WERI-Rb-1 (cell line): ENCODE data around the gene PLPPR3.
A peak's percentile ranks its signal among the peaks of the same experiment; 100 is the strongest.

Source experiments
- DNase-seq: peaks from one replicate; pipeline ENCODE4 v3.0.0-alpha.2; 2020
- H3K27ac ChIP-seq: fragments of 250-450 bp; sonication (Bioruptor Pico); 2 replicates; pipeline ENCODE4 v1.5.1; 2020; ENCODE audit warnings: mild to moderate bottlenecking, moderate library complexity
- H3K27me3 ChIP-seq: fragments of 250-450 bp; sonication (Bioruptor Pico); 2 replicates; pipeline ENCODE4 v1.5.1; 2021; ENCODE audit warnings: mild to moderate bottlenecking, low read depth, moderate library complexity; ENCODE audit not compliant: insufficient read depth, severe bottlenecking
- H3K36me3 ChIP-seq: fragments of 250-450 bp; sonication (Bioruptor Pico); 2 replicates; pipeline ENCODE4 v1.5.1; 2020; ENCODE audit warnings: mild to moderate bottlenecking, moderate library complexity
- H3K4me3 ChIP-seq: 2 replicates; pipeline ENCODE4 v1.5.1; 2011; ENCODE audit warnings: low read depth, mild to moderate bottlenecking, control low read depth, low read length
- H3K9me3 ChIP-seq: fragments of 250-450 bp; sonication (Bioruptor Pico); 2 replicates; pipeline ENCODE4 v1.5.1; 2021; ENCODE audit warnings: mild to moderate bottlenecking, moderate library complexity; ENCODE audit not compliant: severe bottlenecking
- TF ChIP-seq, protein P1 (sequence below): IDR thresholded peaks from 2 replicates; pipeline ENCODE4 v1.5.1; 2011; ENCODE audit warnings: low read depth, mild to moderate bottlenecking, control low read depth, inconsistent platforms, low read length

The PLPPR3 gene

DNA sequence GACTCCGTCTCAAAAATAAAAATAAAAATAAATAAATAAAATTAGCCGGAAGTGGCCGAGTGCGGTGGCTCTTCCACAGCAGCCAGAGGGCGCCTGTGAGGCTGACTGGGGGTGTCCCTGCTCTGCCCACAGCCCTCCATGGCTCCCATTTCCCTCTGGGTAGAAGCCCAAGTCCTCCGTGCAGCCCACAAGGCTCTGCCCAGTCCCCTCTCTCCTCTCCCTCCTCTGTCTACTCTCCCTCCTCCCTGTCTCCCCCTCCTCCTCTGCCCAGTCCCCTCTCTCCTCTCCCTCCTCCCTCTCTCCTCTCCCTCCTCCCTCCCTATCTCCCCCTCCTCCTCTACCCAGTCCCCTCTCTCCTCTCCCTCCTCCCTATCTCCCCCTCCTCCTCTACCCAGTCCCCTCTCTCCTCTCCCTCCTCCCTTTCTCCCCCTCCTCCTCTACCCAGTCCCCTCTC is 50.4 kb downstream of the PLPPR3 start:
- H3K27me3 ChIP-seq = no peaks in the 10 kb centered on the region
- H3K36me3 ChIP-seq = no peaks in the 10 kb centered on the region
- H3K27ac ChIP-seq = no peak overlapping the region
- no peaks in the 10 kb centered on the region for H3K9me3 ChIP-seq
- no peak overlapping the region for H3K4me3 ChIP-seq
- TF ChIP-seq, protein P1, sequence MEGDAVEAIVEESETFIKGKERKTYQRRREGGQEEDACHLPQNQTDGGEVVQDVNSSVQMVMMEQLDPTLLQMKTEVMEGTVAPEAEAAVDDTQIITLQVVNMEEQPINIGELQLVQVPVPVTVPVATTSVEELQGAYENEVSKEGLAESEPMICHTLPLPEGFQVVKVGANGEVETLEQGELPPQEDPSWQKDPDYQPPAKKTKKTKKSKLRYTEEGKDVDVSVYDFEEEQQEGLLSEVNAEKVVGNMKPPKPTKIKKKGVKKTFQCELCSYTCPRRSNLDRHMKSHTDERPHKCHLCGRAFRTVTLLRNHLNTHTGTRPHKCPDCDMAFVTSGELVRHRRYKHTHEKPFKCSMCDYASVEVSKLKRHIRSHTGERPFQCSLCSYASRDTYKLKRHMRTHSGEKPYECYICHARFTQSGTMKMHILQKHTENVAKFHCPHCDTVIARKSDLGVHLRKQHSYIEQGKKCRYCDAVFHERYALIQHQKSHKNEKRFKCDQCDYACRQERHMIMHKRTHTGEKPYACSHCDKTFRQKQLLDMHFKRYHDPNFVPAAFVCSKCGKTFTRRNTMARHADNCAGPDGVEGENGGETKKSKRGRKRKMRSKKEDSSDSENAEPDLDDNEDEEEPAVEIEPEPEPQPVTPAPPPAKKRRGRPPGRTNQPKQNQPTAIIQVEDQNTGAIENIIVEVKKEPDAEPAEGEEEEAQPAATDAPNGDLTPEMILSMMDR = peak; percentile 82
- peak; percentile 74 for DNase-seq

DNA sequence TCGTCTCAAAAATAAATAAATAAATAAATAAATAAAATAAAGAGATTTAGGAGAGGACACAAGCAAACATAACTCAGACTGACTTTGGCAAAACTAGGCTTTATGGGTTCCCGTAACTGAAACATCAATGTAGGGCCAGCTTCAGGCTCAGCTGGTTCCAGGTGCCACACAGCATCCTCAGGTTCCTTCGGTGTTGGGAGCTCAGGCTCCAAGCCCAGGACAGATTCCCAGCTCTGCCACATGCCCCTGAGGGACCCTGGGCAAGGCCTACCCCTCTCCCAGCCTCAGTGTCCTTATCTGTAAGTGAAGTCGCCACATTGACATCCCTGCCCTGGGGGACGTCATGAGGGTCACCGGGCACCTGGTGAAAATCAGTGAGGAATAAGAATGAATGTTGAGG is 52.1 kb downstream of the PLPPR3 start:
- no peak overlapping the region for H3K27ac ChIP-seq
- H3K4me3 ChIP-seq = no peak overlapping the region
- no peaks in the 10 kb centered on the region for H3K36me3 ChIP-seq
- no peak for DNase-seq
- no peaks in the 10 kb centered on the region for H3K27me3 ChIP-seq
- TF ChIP-seq, protein P1 = no peak
- H3K9me3 ChIP-seq = no peaks in the 10 kb centered on the region

DNA sequence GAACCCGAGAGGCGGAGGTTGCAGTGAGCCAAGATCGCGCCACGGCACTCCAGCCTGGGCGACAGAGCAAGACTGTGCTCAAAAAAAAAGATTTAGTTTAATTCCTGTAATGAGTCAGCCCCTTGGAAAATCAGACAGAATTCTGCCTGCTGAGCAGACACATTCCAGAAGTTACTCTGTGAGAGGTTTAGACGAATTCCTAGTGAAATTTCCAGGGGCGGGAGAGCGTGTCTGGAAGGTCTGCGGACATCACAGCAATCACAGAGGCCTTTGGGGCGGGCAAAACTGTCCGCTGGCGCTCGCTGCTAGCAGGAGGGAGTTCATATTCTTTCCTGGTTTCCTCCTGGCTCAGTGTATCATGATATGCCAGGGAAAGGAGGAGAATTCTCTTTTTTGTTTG is 53.3 kb downstream of the PLPPR3 start:
- H3K36me3 ChIP-seq = no peaks in the 10 kb centered on the region
- H3K9me3 ChIP-seq = no peaks in the 10 kb centered on the region
- no peak for DNase-seq

DNA sequence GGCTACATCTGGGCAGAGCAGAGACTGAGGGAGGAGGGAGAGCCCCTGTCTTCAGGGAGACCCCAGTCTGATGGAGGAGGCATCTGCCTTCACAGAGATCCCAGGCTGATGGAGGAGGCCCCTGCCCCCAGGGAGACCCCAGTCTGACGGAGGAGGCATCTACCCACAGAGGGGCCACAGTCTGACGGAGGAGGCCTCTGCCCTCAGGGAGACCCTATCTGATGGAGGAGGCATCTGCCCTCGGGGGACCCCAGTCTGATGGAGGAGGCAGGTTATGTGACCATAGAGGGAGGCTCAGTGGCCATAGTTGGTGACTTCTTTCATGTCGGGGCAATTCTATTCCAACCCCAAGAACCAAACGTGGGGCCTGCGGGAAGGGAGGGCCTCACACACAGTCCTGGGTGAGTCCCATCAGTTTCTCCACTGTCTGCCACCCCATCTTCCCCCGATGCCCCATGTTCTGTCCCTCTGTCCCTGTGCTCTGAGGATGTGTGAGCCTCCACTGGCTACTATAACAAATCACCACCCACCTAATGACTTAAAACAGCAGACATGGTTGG is 56.5 kb downstream of the PLPPR3 start:
- H3K27ac ChIP-seq = no peak overlapping the region
- DNase-seq = no peak
- TF ChIP-seq, protein P1 = no peak
- H3K27me3 ChIP-seq = no peaks in the 10 kb centered on the region
- H3K36me3 ChIP-seq = no peaks in the 10 kb centered on the region
- H3K4me3 ChIP-seq = no peak overlapping the region
- peaks cover 4% of the 10 kb centered on the region for H3K9me3 ChIP-seq

More for the DNA sequence above, 53.3 kb downstream of the PLPPR3 start:
- Histone ChIP-seq H3K4me3 (no peak overlapping the region), H3K27me3 (no peaks in the 10 kb centered on the region), H3K27ac (no peak overlapping the region)
- TF ChIP-seq, protein P1 = no peak

DNA sequence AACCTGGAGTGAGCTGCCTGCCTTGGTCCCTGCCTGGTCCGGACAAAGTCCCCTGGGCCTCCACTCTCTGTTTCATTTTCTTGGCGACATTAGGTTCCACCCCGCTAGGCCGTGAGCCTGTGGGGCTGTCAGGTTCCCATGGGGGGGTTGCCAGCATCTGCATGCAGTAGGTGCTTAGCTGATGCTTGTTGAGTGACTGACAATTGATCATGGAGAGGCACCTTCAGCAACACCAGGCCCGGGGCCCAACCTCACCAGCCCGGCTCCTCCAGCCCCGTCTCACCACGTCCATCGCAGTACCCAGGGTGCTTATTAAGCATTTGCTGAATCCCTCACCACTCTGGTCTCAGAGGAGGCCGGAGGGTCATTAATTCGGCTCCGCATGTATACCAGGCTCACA is 57.5 kb downstream of the PLPPR3 start:
- no peaks in the 10 kb centered on the region for H3K36me3 ChIP-seq
- no peak overlapping the region for H3K4me3 ChIP-seq
- TF ChIP-seq, protein P1 = no peak
- no peaks in the 10 kb centered on the region for H3K27me3 ChIP-seq
- H3K27ac ChIP-seq = no peak overlapping the region
- no peak for DNase-seq
- peaks cover 4% of the 10 kb centered on the region for H3K9me3 ChIP-seq

DNA sequence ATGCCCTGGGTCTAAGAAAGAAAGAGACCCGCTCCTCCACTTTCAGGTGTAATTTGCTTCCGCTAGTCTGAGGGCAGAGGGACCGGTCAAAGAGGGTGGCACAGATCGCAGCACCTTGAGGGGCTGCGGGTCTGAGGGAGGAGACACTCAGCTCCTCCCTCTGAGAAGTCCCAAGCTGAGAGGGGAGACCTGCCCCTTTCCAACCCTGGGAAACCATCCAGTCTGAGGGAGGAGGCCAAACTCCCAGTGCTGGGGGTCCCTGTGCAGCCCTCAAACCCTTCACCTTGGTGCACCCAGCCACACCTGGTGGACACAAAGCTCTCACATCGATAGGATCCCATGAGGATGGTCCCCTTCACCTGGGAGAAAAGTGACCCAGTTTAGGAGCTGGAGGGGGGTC is 57.9 kb downstream of the PLPPR3 start:
- H3K27me3 ChIP-seq = no peaks in the 10 kb centered on the region
- TF ChIP-seq, protein P1 = no peak
- no peak overlapping the region for H3K4me3 ChIP-seq
- no peak for DNase-seq
- peaks cover 6% of the 10 kb centered on the region for H3K9me3 ChIP-seq
- no peak overlapping the region for H3K27ac ChIP-seq
- no peaks in the 10 kb centered on the region for H3K36me3 ChIP-seq
